ENCODE data around the gene VWA7.
"Not testable (repeated sequence)": the region's sequence is repeated elsewhere in the genome, so short reads cannot be mapped to it uniquely, and the experiment has no call there.

Gene VWA7, protein sequence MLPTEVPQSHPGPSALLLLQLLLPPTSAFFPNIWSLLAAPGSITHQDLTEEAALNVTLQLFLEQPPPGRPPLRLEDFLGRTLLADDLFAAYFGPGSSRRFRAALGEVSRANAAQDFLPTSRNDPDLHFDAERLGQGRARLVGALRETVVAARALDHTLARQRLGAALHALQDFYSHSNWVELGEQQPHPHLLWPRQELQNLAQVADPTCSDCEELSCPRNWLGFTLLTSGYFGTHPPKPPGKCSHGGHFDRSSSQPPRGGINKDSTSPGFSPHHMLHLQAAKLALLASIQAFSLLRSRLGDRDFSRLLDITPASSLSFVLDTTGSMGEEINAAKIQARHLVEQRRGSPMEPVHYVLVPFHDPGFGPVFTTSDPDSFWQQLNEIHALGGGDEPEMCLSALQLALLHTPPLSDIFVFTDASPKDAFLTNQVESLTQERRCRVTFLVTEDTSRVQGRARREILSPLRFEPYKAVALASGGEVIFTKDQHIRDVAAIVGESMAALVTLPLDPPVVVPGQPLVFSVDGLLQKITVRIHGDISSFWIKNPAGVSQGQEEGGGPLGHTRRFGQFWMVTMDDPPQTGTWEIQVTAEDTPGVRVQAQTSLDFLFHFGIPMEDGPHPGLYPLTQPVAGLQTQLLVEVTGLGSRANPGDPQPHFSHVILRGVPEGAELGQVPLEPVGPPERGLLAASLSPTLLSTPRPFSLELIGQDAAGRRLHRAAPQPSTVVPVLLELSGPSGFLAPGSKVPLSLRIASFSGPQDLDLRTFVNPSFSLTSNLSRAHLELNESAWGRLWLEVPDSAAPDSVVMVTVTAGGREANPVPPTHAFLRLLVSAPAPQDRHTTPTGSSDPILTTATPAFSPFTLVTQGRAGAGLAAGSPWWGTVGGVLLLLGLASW

DNA sequence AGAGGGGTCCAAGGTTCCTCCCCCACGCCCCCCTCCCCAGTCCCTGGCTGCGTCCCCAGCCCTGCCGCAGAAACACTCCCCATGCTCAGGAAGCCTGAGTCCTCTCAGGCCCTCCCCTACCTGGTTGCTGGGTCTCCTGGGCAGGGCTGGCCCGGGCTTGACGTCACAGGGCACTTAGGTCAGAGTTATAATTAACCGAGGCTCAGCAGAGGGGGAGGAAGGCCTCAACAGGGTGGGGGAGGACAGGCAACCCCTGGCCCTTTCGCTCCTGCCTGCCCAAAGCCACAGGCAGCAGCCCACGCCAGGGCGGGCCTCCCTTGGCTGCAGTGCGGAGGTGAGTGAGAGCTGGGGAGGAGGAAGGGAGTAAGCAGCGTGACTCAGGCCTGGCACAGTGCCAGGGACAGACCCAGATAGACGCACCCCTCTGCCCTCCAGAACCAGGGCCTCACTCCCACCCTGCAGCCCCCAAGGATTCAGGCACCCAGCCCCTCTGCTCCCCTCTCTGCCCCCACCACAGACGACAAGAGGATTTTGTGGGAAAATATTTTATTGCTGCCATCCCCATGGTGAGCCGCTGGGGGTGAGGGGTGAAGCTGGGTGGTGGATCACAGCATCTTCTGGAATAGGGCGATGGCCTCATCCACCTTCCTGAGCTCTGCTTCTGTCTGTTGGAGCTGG lies at the start of gene VWA7:
TSS of gene VWA7 (minus strand) at position 340 of the 678 bp plus-strand sequence. CDS start 549 bp downstream, outside the sequence.
- peak; percentile 63 for DNase-seq (ENCODE audit: low spot score)

DNA sequence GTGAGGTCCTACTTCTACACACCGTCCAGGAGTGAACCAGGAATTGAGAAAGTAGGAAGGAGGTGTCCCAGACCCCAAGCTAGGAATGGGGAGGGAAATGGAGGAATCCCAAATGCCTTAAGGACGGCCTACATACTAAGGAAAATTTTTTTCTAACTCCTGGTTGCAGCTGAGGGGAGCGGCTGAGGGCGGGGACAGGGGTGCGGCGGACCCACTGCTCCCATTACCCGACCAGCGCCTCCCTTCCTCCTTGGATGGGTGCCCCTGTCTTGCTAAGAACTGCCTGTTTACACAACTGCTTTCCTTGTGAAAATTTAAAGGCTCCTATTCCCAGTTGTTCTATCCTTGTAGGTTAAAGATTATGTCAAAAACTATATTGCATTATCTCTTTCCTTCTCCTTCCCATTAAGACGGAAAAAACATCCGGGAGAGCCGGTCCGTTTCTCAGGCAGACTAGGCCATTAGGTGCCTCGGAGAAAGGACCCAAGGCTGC lies 49.7 kb upstream of the VWA7 start:
- DNase-seq (ENCODE audit: low spot score), result no peak

GRCh38 chr6:31825553-31825952 lies 48.4 kb upstream of the VWA7 start:
- DNase-seq (ENCODE audit: low spot score), result no peak

- not testable (repeated sequence) for DNase-seq (ENCODE audit: low spot score)
These were observed 46.6 kb upstream of the VWA7 start for GRCh38 chr6:31823592-31824196.

DNA sequence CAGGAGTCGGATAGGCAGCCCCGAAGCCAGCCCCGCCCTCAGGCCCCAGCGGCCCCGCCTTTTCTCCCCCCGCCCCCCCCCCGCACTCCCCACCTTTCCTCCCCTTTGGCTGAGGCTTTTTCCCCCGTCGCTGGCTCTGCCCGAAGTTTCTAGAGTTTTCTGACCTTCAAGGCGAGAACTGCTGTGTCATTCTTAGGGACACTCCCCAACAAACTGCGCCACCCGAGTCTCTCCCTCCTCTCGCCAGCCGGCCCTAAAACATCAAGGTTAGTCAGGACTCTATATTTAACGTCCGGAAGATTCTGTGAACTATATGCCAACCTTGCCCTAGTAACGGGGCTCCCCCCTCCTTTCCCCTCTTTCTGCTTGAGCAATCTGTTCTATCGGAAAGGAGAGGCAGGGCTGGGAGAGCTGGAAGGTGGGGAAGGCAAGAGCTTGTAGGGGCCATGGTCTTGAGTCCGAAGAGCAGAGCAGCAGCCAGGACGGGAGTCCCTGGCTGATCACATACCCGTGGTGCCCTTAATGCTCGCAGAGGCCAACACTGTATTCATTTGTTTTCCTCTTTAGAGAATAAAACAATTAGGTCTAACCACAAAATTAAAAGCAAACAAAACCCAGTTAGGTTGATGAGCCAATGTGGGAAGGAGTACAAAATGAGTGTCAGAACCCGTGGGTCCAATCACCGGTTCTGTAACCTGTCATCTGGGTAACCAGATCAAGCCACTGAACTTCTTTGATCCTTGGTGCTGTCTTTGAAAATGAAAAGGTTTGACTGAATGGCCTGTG lies 45.1 kb upstream of the VWA7 start:
- DNase-seq (ENCODE audit: low spot score), result peak; percentile 71

DNA sequence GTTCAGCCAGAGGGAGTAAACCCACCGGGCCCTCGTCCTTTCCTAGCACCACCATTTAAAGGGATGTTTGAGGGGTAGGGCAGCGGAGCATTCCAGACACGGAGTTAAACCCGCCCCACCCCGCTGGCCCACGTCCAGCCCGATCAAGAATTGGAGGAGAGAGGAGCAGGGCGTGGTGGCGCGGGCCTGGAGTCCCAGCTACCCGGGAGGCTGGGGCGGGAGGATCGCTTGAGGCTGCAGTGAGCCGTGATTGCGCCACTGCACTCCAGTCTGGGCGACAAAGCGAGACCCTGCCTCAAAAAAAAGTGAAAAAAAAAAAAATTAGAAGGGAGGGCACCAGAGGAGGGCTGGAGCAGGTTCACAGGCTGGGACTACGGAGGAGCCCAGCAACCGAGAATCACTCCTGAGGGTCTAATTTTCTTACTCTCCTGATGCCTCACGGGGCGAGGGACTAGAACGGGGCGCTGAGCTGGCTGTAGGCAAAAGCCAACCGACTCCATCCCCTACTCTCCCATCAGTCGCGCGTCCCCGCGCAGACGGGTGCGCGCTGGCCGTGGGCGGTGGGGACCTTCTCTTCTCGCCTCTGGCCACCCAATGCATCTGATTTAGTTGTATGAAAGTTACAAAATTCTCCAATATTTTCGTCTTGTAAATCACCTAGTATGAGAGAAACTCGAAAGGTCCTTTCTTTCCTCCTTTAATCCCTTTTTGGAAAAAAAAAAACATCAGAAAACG lies 44.3 kb upstream of the VWA7 start:
- peak; percentile 19 for DNase-seq (ENCODE audit: low spot score)

DNA sequence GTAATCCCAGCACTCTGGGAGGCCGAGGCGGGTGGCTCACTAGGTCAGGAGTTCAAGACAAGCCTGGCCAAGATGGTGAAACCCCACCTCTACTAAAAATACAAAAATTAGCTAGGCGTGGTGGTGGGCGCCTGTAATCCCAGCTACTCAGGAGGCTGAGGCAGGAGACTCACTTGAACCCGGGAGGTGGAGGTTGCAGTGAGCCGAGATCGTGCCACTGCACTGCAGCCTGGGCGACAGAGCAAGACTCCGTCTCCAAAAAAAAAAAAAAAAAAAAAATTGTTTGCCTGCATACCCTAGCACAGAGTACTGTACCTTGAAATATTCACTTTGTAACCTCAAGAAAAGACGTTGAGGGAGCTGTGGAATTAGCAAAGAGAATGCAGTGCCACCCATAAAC lies 43.3 kb upstream of the VWA7 start:
- not testable (repeated sequence) for DNase-seq (ENCODE audit: low spot score)

- no peak for DNase-seq (ENCODE audit: low spot score)
These were observed 42.8 kb upstream of the VWA7 start for GRCh38 chr6:31819871-31820299.

DNA sequence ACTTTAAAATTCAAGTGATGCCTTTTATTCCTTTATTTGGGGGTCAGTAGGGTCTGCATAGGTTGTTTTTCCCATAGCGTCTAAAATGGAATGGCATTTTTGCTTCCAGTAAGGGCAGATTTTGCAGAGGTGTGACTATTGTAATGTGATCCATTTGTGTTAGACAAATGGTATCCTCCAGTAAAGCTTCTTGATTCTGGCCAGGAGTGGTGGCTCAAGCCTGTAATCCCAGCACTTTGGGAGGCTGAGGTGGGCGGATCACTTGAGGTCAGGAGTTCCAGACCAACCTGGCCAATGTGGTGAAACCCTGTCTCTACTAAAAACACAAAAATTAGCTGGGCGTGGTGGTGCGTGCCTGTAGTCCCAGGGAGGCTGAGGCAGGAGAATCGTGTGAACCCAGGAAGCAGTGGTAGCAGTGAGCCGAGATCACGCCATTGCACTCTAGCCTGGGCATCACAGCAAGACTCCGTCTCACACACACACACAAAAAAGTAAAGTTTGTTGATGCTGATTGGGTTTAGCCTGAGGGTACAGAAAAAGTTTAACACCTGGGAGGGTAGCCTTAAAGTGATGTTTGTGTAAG lies 40.9 kb upstream of the VWA7 start:
- DNase-seq (ENCODE audit: low spot score), result not testable (repeated sequence)

- DNase-seq (ENCODE audit: low spot score), result peak; percentile 46
These were observed 40.2 kb upstream of the VWA7 start for GRCh38 chr6:31817133-31817928.

DNA sequence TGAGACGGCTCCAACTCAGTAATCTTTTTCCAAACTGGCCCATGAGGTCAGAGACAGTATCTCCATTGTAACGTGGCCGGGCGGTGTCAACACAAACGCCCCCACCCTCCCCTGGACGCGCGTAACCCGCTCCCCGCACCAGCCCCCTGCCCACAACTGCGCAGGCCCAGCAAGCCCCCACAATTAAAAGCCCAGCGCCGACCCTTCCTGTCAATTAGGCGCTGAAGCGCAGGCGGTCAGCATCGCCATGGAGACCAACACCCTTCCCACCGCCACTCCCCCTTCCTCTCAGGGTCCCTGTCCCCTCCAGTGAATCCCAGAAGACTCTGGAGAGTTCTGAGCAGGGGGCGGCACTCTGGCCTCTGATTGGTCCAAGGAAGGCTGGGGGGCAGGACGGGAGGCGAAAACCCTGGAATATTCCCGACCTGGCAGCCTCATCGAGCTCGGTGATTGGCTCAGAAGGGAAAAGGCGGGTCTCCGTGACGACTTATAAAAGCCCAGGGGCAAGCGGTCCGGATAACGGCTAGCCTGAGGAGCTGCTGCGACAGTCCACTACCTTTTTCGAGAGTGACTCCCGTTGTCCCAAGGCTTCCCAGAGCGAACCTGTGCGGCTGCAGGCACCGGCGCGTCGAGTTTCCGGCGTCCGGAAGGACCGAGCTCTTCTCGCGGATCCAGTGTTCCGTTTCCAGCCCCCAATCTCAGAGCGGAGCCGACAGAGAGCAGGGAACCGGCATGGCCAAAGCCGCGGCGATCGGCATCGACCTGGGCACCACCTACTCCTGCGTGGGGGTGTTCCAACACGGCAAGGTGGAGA lies 38.1 kb upstream of the VWA7 start, which contains the start of the genes HSPA1A and HSPA1L:
TSS of gene HSPA1A (plus strand) at position 519 of the 814 bp plus-strand sequence. CDS start at position 733, 214 bp downstream.
TSS of gene HSPA1L (minus strand) at position 259 of the 814 bp plus-strand sequence. CDS start 3,311 bp downstream, outside the sequence.
- DNase-seq (ENCODE audit: low spot score), result peak; percentile 74

DNA sequence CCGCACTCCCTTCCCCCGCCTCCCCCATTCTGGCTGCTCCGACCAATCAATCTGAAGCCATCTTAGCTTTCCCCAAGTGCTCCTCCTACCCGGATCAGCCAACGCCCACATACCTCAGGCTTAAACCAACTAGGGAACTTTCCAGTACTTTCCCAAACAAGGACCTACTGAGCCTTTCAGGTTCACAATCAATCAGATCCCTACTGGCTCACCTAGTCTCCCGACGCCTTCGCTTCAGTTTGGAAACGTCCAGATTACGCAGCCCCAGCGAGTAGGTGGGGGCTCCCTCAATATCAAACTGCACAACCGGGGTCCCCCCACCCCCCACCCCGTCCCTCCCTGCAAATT lies 37.5 kb upstream of the VWA7 start:
- peak; percentile 73 for DNase-seq (ENCODE audit: low spot score)

DNA sequence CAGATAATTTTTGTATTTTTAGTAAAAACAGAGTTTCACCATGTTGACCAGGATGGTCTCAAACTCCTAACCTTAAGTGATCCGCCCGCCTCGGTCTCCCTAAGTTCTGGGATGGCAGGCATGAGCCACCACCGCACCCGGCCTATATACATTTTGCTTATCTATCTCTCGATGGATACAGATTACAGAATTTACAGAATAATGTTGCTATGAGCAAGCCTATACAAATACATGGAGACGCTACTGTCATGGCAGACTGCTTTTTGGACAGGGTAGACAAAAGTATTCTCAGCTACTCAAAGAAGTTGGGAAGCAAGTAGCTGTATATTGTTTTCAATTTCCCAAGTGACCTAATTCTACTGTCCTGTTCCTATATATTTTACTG lies 36.3 kb upstream of the VWA7 start:
- DNase-seq (ENCODE audit: low spot score), result no peak

GRCh38 chr6:31811645-31812044 lies 34.5 kb upstream of the VWA7 start:
- DNase-seq (ENCODE audit: low spot score), result no peak

GRCh38 chr6:31808599-31808998 lies 31.5 kb upstream of the VWA7 start:
- not testable (repeated sequence) for DNase-seq (ENCODE audit: low spot score)

DNA sequence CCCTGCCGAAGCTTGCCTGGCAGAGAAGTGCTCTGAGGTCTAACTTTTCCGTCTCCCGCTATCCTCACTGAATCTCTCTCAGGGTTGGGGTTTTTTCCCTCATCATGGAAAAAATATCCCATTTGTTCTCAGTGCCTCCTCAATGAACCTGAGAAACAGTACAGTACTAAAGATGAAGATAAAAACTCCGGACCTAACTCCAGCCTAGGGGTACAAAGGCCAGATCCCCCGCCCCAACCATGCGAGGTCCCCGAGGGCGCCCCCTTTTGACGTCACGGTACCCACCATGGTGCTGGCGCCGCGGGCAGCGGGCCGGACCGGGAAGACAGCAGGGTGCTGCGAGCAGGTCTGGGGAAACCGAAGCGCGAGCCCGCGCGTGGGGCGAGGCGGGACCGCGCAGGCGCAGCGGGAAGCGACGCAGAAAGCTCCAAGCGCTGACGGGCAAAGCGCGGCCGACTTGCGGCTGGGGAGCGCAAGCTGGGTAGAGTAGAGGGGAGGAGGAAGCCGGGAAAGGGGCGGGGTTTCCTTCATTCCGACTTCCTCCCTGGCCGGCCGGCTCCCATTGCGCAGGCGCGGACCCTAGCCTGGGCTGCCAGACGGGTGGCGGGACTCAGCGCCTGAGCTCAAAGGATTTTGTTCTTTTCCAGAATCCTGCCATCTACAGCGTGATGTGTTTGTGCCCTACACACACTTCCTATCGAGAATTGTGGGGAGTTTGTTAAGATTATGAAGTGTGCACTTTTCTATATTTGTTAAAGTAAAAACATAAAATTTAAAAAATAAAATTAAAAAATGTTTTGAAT lies 29.5 kb upstream of the VWA7 start, which contains the start of gene LSM2:
TSS of gene LSM2 (minus strand) at position 497 of the 803 bp plus-strand sequence. CDS start at position 288, 209 bp downstream.
- DNase-seq (ENCODE audit: low spot score), result peak; percentile 98

DNA sequence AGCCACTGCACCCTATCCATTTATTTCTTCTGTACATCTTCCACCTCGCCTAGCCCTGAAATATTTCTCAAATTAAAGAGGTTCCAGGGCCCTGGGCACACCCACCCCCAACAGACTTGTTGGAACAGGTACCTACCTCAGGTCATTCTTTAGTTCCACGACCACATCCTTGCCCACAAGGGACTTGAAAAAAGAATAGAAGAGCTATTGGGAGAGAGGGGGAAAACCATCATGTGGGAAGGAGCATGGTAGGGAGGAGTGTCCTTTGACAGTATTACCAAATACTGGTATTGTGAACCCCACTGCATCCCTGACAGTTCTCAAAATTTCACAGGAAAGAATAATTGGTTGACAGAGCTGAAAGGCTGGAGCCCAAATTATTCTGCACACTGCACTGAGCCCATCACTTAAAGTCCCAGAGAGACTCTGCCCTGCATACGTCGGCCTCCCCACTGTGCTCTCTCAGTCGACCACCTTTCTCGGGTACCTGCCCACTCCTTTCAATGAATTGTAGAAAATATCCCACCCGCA lies 28.9 kb upstream of the VWA7 start:
- no peak for DNase-seq (ENCODE audit: low spot score)
